ENCODE measurements around the gene DLG2.

Gene DLG2

GRCh38 chr11:84339796-84340195 lies 1287.3 kb downstream of the DLG2 start:
- TF ChIP-seq CTCF (IDR thresholded peaks at IDR 0.05) = no peak

- no peak for TF ChIP-seq CTCF (IDR thresholded peaks at IDR 0.05)
Measured at GRCh38 chr11:84333221-84333620, 1293.9 kb downstream of the DLG2 start.

GRCh38 chr11:84322211-84322610 lies 1304.9 kb downstream of the DLG2 start:
- TF ChIP-seq CTCF (IDR thresholded peaks at IDR 0.05) = no peak

- TF ChIP-seq CTCF (IDR thresholded peaks at IDR 0.05) = no peak
Measured at GRCh38 chr11:84319863-84320262, 1307.3 kb downstream of the DLG2 start.

- no peak for TF ChIP-seq CTCF (IDR thresholded peaks at IDR 0.05)
Measured at GRCh38 chr11:84316866-84317555, 1310.1 kb downstream of the DLG2 start.

- TF ChIP-seq CTCF (IDR thresholded peaks at IDR 0.05) = no peak
Measured at GRCh38 chr11:84313830-84314359, 1313.2 kb downstream of the DLG2 start.

- no peak for TF ChIP-seq CTCF (IDR thresholded peaks at IDR 0.05)
Measured at GRCh38 chr11:84310268-84310667, 1316.9 kb downstream of the DLG2 start.

Data from LNCAP (cell line).